Stimulated activated CD8-positive, alpha-beta memory T cell treated with anti-CD3 and anti-CD28 coated beads, Interleukin-12 subunit alpha, Interleukin-12 subunit beta, amount 100 ng/mL, for 1 hour (primary cell): ENCODE data around the gene GAD2.

Experiments
- DNase-seq: peaks from one replicate; pipeline ENCODE4 v3.0.0-alpha.2; 2020; ENCODE audit warnings: low read depth

The GAD2 gene

DNA sequence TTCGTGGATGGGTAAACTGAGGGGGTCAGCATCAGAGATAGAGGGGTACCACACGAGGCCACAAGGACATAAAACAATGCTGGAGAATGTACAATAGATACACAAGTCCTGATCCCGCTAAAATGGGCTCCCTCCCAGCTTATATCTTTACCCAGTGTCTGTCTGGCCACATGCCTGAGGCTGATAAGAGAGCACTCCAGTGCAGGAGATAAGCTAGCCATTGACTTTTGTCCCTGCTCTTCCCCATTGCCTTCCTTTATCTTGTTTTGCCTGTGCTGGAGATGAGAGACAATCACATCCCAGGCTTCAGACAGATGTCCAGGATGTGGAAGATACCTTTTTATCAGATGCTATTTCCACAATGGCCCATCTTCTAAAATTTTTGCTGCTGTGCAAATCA, 6.0 kb downstream of the GAD2 start:
- DNase-seq, result no peak

DNA sequence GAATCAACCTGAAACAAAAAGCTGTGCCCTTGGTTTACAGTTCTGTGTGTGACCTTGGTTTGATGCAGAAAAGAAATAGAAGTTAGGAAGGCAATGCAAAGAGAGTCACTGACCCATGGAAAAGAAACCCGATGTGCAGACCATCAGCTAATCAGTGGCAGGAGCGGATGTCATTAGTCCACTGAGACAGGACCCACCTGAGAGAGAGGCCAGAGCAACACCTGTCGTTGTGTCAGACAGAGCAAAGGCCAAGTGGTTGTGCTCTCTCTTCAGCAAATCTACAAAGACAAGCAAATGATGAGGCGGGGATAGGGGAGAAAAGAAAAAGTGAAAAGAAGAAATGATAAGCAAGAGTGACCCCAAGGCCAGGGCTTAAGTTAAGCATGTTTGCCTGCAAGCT, 8.7 kb downstream of the GAD2 start:
- no peak for DNase-seq

DNA sequence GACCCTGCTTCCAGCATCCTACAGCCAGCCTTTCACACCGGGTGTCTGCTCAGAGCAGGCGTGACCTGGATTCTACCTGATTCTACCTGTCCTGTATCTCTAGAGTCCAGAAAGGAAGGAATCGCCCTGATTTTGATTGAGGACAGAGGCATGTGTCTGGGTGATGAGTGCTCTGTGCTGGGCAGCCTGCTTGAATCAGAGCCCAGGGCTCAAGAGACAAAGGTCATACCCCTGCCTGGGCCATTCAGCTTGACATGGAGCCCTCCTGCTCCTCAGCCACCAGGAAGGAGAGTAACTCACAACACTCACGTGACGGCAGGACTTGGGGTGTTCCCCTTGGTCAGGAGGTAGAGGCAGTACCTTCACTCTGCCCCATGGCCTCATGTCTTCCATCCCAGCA, 11.2 kb downstream of the GAD2 start:
- DNase-seq, result no peak

DNA sequence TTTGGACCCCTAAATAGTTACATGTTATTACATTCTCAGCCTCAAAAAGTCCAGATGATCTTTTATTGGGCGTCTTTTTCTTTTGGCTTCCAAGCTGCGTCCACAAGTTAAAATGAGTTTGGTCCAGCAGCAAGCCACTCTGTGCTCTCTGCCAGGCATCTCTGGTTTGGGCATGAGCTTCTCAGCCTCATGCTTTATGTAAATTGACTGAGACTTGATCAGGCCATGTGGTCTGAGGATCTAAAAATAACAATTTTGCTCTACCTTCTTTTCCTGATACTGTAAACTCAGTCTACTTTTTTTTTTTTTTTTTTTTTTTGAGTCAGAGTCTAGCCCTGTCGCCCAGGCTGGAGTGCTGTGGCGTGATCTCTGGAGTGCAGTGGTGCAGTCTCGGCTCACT, 15.6 kb downstream of the GAD2 start:
- no peak for DNase-seq

DNA sequence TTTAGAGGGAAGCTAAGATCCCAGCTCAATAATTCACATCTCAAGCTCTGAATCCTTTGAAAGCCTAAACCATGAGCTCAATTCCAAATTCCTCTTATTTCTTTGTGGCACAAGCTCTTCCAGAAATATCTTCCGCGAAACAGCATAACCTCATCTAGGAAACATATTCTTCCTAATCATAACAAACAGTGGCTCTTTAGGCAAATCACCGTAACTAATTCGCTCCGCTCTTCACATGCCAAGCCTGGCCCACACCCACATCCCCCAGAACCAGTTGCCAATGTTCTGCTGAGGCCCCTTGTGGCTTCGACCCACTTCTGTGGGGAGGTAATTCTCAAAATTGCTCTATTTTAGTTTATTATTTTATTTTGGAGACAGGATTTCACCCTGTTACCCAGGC, 19.2 kb downstream of the GAD2 start:
- no peak for DNase-seq

GRCh38 chr10:26238378-26238777, 21.8 kb downstream of the GAD2 start:
- no peak for DNase-seq

GRCh38 chr10:26242706-26243350, 26.3 kb downstream of the GAD2 start:
- no peak for DNase-seq

DNA sequence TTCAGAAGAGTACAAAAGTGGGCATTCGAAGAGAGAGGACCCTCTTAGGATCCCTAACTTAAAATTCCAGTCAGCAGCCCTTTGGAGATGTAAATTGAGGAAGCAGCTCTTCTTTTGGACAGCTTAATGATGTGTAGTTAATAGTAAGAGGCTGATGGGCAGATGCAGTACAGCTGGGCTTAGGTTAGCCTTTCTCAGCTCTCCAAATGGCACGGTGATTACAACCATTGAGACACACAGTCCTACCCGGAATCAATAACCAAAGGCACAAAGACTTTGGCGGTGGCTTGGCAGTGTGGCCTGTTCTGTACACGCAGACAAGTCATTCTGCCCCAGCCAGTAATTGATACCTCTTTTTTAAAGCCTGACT, 26.8 kb downstream of the GAD2 start:
- no peak for DNase-seq

- DNase-seq, result no peak
Measured at GRCh38 chr10:26249681-26250080, 33.1 kb downstream of the GAD2 start.

DNA sequence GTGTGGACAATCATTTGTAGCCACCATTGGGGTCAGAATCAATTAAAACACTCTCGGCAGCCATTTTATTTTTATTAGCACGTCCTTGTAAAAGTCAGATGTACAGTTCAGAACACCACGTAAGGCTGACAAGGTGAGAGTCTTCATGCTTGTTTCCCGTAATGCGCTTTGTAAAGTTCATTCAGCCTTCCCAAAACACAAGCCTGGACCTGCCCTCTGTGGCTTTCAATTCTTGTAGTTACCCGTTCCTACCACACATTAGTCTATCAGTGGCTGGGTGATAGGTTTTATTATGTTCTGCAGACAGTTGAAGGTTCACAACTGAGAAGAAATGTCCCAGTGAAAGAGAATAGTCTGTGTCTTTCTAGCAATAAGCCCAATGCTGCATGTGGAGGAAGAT, 35.4 kb downstream of the GAD2 start:
- no peak for DNase-seq

DNA sequence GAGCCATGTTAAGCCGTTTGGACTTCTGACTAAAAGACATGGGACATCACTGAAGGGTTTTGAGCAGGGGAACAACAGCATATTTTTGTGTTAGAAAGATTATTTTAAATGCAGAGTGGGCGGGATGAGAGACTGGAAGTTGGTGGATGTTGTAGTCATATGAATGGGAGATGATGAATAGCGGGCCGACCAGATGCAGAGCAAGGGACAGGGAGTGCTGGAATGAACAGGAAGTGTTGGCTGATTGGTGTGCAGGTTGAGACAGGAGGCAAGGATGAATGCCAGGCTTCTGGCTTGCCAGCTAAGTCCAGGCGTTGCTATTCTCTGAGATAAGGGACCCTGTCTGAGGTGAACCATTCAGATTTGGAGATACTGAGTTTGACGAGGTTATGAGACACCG, 38.0 kb downstream of the GAD2 start:
- DNase-seq, result no peak

- no peak for DNase-seq
Measured at GRCh38 chr10:26259341-26259740, 42.8 kb downstream of the GAD2 start.

- DNase-seq, result no peak
Measured at GRCh38 chr10:26269754-26270153, 53.2 kb downstream of the GAD2 start.

GRCh38 chr10:26274391-26274790, 57.8 kb downstream of the GAD2 start:
- DNase-seq, result no peak

DNA sequence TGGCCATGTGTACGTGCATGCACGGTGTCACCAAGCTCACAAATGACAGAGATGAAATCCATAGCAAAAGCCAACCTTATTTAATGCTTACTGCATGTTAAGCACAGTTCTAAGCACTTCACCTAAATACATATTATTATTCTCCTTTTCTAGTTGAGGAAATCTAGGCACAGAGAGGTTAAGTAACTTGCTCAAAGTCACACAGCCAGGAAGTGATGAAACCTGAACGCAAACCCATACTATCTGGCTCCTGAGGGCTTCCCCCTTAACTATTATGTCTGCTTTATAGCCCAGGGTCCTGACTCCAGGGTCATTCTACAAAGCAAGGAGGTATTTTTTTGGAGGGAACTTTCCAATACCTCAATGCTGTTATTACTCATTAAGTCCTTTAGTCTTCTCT, 61.7 kb downstream of the GAD2 start:
- DNase-seq, result no peak

- DNase-seq, result no peak
Measured at GRCh38 chr10:26290236-26290635, 73.7 kb downstream of the GAD2 start.

GRCh38 chr10:26291721-26292480, 75.3 kb downstream of the GAD2 start:
- DNase-seq, result no peak

GRCh38 chr10:26296360-26296759, 79.8 kb downstream of the GAD2 start:
- DNase-seq, result no peak

- no peak for DNase-seq
Measured at GRCh38 chr10:26300001-26300400, 83.4 kb downstream of the GAD2 start.

DNA sequence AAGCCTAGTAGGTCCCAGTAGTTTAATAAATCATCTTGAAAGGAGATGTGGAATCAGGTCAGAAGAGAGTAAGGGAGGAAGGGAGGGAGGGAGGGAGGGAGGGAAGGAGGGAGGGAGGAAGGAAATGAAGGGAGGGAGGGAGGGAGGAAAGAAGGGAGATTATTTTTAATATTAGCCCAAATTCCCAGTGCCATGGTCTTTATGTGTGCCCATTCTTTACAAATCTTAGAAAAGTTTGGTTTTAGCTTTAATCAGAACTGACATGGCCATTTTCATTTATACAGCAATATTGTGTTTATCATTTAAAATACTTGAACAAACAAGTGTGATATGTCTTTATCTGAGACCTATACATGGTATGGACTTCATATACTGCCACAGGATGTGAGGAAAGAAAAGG, 86.8 kb downstream of the GAD2 start:
- DNase-seq, result no peak

GRCh38 chr10:26310361-26310760, 93.8 kb downstream of the GAD2 start:
- no peak for DNase-seq

GRCh38 chr10:26311383-26311940, 94.9 kb downstream of the GAD2 start:
- no peak for DNase-seq

- no peak for DNase-seq
Measured at GRCh38 chr10:26314265-26315013, 97.9 kb downstream of the GAD2 start.
